TTC549 (cell line): ENCODE measurements around the gene LRWD1.
"Not testable (repeated sequence)": the region's sequence is repeated elsewhere in the genome, so short reads cannot be mapped to it uniquely, and the experiment has no call there.

Source experiments
- FAIRE-seq: peaks from 2 replicates; lab custom pipeline; 2012; peaks lifted over from hg19 to GRCh38; lab: Jason Lieb, UNC

LRWD1 gene

GRCh38 chr7:102498321-102498720 lies 33.5 kb downstream of the LRWD1 start:
- not testable (repeated sequence) for FAIRE-seq

GRCh38 chr7:102503141-102503540 lies 38.4 kb downstream of the LRWD1 start:
- not testable (repeated sequence) for FAIRE-seq

- FAIRE-seq = not testable (repeated sequence)
Observed at GRCh38 chr7:102505298-102506185, 40.8 kb downstream of the LRWD1 start.

GRCh38 chr7:102507410-102508088 lies 42.8 kb downstream of the LRWD1 start:
- FAIRE-seq = not testable (repeated sequence)

- FAIRE-seq = not testable (repeated sequence)
Observed at GRCh38 chr7:102510575-102510974, 45.8 kb downstream of the LRWD1 start.

- FAIRE-seq = not testable (repeated sequence)
Observed at GRCh38 chr7:102511860-102512522, 47.2 kb downstream of the LRWD1 start.

GRCh38 chr7:102512642-102513221 lies 47.9 kb downstream of the LRWD1 start:
- not testable (repeated sequence) for FAIRE-seq

GRCh38 chr7:102514881-102515721 lies 50.3 kb downstream of the LRWD1 start:
- FAIRE-seq = not testable (repeated sequence)

GRCh38 chr7:102515889-102516288 lies 51.1 kb downstream of the LRWD1 start:
- not testable (repeated sequence) for FAIRE-seq

GRCh38 chr7:102516951-102517350 lies 52.2 kb downstream of the LRWD1 start:
- FAIRE-seq = not testable (repeated sequence)

- not testable (repeated sequence) for FAIRE-seq
Observed at GRCh38 chr7:102517550-102518147, 52.9 kb downstream of the LRWD1 start, which contains the start of gene RASA4B. Gene RASA4B, minus strand, starts transcription at chr7:102517777. Its CDS starts 67 bp downstream, at chr7:102517710.

- FAIRE-seq = not testable (repeated sequence)
Observed at GRCh38 chr7:102520797-102521196, 56.0 kb downstream of the LRWD1 start.
